HG03103 (cell line): ENCODE measurements around the gene KAZN.

ENCODE experiments used
- ATAC-seq: cut with Tn5 transposase; IDR thresholded peaks from one replicate; pipeline ENCODE4 v1.9.1; 2021; ENCODE audit warnings: low read depth; ENCODE audit not compliant: unreplicated experiment

KAZN gene

GRCh38 chr1:14812189-14812588, 213.7 kb downstream of the KAZN start:
- no peak for ATAC-seq

DNA sequence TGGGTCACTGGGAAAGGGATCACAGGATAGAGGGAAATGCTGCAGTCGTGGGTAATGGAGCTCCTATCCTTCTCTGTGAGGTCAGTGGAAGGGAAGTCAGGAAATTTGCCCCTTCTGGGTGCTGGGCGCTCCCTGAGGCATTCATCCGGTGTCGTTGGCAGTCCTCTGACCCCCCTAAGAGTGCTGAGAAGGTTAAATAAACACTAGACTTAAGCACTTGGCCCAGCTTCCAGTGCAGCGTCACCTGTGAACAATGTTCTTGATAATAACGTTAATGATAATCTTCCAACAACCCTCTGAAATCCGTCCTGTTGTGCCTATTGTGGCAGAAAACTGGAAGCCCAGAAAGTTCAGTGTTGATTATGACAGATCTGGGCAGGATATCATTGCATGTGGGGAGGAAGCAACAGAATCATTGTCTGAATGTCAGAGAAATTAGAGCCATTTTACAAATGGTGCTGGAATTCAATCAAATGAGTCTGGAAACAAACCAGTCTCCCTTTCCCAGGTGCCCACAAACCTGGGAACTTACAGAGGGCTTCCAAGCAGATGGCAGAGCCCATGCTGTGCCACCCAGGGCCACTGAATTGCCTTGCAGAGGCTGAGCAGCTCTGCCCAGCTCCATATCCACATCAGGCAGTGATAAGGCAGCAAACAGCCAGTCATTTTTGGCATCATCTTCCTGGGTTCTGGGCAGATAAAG, 216.8 kb downstream of the KAZN start:
- no peak for ATAC-seq

DNA sequence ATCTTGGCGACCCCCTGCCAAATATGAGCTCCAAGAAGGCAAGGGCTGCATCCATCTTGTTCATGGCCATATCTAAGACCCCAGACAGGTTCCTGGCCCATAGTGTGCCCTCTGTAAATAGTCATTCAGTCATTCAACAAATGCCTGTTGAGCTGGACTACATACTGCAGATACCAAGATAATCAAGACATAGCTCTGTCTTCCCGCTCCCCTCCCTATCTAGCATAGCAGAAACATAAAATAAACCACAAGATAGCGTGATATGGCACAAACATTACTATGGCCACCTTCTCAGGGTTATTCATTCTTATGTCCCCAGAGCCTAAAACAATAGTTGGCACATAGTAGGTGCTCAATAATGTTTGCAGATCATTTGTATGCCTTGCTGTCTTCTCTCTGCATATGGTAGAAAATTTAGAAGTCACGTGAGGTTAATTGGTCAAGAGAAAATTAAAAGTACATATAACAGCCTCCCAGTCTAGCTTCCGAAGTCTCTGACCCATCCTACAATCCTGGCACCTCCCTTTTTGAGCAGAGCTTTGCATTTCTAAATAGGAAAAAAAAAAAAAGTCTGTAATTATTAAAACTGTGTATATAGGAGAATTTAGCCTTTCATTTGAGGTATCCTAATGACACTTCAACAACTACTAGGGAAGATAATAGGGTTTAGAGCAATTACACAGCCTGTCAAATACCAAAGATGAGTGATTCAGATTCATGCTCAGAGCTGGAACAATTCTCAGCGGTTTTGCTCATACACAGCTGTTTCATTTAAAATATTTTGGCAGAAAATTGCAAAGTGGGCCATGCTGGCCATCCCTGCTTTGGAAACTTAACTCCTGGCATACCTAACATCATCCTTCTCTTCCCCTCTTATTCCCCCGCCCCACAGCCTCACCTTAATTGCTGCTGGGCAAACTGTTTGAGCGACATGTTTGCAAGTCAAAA, 219.0 kb downstream of the KAZN start:
- no peak for ATAC-seq

- no peak for ATAC-seq
These were observed 222.0 kb downstream of the KAZN start for GRCh38 chr1:14820295-14821085.

DNA sequence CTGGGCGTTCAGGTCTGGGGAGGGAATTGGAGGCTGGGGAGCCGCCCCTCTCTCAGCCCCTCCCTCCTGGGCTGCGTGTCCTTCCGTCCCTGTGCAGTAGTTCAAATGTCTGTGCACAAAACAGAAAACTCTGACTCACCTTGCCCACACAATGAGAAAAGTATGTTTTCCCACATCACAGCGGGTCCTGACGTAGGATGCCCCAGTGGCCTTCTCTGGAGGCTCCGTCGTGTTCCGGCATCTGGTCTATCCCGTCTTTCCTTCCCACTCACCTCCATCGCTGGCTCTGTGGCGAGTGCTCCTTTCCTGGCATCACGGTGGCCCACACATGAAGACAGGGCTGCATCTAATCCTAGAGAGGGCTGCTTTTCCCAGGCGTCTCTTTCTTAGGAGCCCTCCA, 224.0 kb downstream of the KAZN start:
- ATAC-seq = no peak

DNA sequence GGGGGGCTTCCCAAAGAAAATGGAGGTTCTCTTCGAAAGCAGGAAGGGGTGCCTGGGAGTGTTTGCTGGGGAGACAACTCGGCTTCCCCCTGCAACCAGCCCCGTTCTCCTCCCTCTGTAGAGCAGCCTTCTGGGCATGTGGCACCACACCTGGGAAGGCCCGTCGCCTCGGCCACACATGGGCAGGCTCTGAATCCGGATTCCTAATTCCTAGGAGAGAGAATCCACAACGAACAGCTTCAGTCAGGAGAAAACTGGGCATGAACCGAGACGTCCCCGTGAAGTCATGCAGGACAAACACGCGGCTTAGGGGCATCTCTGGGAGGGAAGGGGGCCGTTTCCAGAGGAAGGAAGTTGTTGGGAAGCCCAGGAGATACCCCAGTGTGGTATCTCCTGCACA, 224.5 kb downstream of the KAZN start:
- no peak for ATAC-seq

DNA sequence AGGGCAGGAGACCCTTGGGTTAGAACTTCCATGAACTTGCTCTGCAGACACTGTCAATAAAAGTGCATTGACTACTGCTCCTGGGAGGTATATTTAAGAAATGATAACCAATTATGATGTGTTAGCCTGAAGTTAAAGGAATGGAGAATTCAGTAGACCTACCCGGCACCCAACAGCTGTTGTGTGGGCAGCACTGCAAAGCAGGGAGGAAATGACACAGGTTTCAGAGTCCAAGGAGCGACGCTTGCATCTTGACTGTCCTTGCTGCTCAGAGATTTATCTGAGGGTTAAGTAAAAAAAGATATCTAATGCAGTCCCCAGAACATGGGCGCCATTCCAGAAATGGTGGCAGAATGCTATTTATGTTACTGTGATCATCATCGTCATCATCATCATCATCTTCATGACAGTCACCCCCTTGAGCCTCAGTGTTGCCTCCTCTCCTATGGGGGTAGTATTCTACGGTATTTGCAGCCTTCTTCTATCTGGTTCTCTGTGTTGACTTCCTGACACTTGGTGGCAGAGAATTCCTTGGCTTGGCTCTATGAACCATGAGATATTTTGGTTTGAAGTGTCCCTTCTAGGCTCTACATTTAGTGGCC, 225.9 kb downstream of the KAZN start:
- ATAC-seq = no peak

GRCh38 chr1:14825396-14825795, 226.9 kb downstream of the KAZN start:
- no peak for ATAC-seq

- ATAC-seq = no peak
These were observed 227.7 kb downstream of the KAZN start for GRCh38 chr1:14826172-14826636.

- no peak for ATAC-seq
These were observed 228.3 kb downstream of the KAZN start for GRCh38 chr1:14826731-14827326.

GRCh38 chr1:14827870-14828269, 229.4 kb downstream of the KAZN start:
- ATAC-seq = no peak

DNA sequence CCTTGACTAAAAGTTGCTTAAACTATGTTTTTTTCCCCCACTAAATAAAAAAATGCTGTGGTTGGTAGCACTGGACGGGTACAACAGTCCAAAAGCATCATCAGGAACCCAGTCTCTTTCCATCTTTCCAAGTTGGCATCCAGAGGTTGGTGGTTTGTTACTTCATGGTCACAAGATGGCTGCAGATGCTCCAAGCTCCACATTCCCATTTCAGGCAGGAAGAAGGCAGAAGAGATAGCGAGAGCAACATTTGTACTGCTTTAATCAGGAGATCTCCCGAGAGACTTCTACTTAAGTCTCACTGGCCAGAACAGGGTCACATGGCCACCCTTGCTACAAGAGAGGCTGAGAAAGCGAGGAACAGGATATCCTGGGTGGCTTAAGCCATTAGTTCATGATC, 230.2 kb downstream of the KAZN start:
- no peak for ATAC-seq

GRCh38 chr1:14835725-14836124, 237.2 kb downstream of the KAZN start:
- no peak for ATAC-seq

DNA sequence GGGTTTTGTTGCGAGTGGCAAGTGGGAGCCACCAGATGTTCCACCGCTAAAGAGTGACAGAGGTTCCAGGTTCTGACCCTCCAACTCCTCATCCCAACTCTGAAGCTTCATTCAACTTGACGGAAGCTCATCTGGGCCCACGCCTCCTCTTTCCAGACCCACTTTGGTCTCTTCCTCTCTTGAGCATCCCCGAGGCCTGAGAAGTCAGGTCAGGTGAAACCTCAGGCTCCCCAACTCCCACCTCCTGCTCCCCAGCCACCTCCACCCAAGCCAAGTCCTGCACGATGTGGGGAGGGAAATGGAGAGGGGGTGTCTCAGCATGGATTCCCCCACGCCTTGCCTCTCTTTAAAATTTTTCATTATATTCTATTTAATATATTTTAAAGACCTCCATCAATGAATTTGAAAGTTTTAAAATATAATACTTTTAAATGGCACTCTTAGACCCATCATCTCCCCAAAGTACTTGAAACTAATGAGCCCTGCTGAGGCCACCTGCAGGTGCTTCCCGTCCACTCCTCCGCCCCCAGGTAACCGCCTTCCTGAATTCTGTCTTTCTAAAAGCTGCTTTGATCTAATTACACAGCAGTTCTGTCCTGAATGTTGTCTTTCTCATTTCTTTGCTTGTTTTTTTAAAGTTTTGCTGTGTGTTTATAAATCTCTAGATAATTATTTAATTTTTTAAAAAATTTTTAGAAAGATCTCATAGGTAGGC, 238.1 kb downstream of the KAZN start:
- ATAC-seq = no peak

- no peak for ATAC-seq
These were observed 241.9 kb downstream of the KAZN start for GRCh38 chr1:14840374-14840773.

GRCh38 chr1:14841456-14841855, 243.0 kb downstream of the KAZN start:
- ATAC-seq = no peak

DNA sequence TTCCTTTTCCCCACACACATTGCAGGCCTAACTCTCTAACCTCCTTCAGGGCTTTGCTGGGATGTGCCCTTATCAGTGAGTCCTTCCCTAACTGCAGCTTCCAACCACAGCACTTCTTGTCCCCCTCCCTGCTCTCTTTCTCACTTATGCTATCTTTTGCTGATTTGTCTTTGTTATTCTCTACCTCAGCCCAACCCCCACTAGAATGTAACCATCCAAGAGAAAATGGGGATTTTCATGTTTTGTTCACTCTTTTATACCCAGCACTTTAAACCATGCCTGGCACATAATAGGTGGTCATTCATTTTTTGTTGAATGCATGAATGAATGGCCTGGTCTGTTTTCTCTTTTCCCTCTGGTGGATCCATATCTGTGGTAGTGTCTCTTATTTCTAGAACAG, 243.5 kb downstream of the KAZN start:
- ATAC-seq = no peak

- ATAC-seq = no peak
These were observed 243.9 kb downstream of the KAZN start for GRCh38 chr1:14842361-14842760.

GRCh38 chr1:14842891-14843290, 244.4 kb downstream of the KAZN start:
- no peak for ATAC-seq

GRCh38 chr1:14843525-14843924, 245.0 kb downstream of the KAZN start:
- ATAC-seq = no peak
